Neural cell (in vitro differentiated cells): ENCODE measurements around the gene SMCHD1.

ENCODE experiments used
- CTCF ChIP-seq: fragments of 450-650 bp; IDR thresholded peaks from 2 replicates; pipeline ENCODE4 v1.5.1; 2014; ENCODE audit warnings: antibody characterized with exemption, mild to moderate bottlenecking, moderate library complexity; ENCODE audit not compliant: poor library complexity, severe bottlenecking
- EP300 ChIP-seq: fragments of 450-650 bp; conservative IDR thresholded peaks from 2 replicates; pipeline ENCODE4 v1.6.1; 2014; ENCODE audit warnings: antibody characterized with exemption, mild to moderate bottlenecking, moderate library complexity; ENCODE audit not compliant: poor library complexity, severe bottlenecking
- EZH2 ChIP-seq: fragments of 200-600, 300-800 bp; shearing (Covaris generic), sonication (generic); IDR thresholded peaks from 2 replicates; pipeline ENCODE4 v1.6.1; 2014; ENCODE audit warnings: antibody characterized with exemption, low read length, borderline replicate concordance, mild to moderate bottlenecking; ENCODE audit not compliant: insufficient read depth, poor library complexity, severe bottlenecking
- REST ChIP-seq: IDR thresholded peaks from 2 replicates; pipeline ENCODE4 v1.6.1; 2012; ENCODE audit warnings: borderline replicate concordance
- TAF1 ChIP-seq: IDR thresholded peaks from 2 replicates; pipeline ENCODE4 v1.6.1; 2012; ENCODE audit warnings: low read depth

- TF ChIP-seq CTCF: no peak
- TF ChIP-seq EP300: no peak
- TF ChIP-seq REST: no peak
- TF ChIP-seq TAF1: no peak
- no peak for TF ChIP-seq EZH2
Measured at GRCh38 chr18:2845172-2845571, 189.6 kb downstream of the SMCHD1 start.
